ENCODE results near the gene KCNJ4. TPM values are rescaled to one million over a fixed set of nuclear protein-coding genes. Genes with fewer than 3 reads are reported as not detected.
"Not testable (repeated sequence)": the region's sequence is repeated elsewhere in the genome, so short reads cannot be mapped to it uniquely, and the experiment has no call there.

KCNJ4 gene
- total RNA-seq, 4 donors from 2014 or later, result not detected

DNA sequence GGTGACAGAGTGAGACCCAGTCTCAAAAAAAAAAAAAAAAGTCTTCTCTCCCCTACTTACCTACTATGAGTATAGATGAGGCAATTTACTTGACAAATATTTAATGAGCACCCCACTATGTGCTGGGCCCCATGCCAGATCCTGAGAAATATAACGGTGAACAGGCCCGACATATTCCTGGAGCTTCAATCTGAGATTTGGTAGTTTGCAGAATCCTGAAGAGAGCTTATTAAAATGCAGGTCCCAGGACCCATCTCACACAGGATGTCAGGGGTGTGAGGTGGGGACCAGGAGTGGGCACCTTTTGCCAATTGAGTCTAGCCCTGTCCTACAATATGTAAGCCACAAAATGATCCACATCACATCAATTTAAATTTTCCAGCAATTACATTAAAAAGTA is 44.0 kb downstream of the KCNJ4 start:
- DNase-seq, result no peak
- TF ChIP-seq POLR2A (IDR thresholded peaks at IDR 0.05), result no peak
- TF ChIP-seq, protein P1, sequence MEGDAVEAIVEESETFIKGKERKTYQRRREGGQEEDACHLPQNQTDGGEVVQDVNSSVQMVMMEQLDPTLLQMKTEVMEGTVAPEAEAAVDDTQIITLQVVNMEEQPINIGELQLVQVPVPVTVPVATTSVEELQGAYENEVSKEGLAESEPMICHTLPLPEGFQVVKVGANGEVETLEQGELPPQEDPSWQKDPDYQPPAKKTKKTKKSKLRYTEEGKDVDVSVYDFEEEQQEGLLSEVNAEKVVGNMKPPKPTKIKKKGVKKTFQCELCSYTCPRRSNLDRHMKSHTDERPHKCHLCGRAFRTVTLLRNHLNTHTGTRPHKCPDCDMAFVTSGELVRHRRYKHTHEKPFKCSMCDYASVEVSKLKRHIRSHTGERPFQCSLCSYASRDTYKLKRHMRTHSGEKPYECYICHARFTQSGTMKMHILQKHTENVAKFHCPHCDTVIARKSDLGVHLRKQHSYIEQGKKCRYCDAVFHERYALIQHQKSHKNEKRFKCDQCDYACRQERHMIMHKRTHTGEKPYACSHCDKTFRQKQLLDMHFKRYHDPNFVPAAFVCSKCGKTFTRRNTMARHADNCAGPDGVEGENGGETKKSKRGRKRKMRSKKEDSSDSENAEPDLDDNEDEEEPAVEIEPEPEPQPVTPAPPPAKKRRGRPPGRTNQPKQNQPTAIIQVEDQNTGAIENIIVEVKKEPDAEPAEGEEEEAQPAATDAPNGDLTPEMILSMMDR (IDR thresholded peaks at IDR 0.05), result no peak
- H3K27ac ChIP-seq, result no peak overlapping the region

DNA sequence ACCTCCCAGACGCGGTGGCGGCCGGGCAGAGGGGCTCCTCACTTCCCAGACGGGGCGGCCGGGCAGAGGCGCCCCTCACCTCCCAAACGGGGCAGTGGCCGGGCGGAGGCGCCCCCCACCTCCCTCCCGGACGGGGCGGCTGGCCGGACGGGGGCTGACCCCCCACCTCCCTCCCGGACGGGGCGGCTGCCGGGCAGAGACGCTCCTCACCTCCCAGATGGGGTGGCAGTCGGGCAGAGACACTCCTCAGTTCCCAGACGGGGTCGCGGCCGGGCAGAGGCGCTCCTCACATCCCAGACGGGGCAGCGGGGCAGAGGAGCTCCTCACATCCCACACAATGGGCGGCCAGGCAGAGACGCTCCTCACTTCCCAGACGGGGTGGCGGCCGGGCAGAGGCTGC is 45.1 kb downstream of the KCNJ4 start:
- not testable (repeated sequence) for H3K36me3 ChIP-seq, H3K27me3 ChIP-seq, H3K9me3 ChIP-seq, H3K4me3 ChIP-seq, H3K27ac ChIP-seq
- peaks cover 0 to 14% (median 5%) of the 10 kb centered on the region in 4 donors for H3K4me1 ChIP-seq
- peak in 1 of 3 donors; percentile 14 for DNase-seq

More for the DNA sequence above, 44.0 kb downstream of the KCNJ4 start:
- no peaks in the 10 kb centered on the region for H3K36me3 ChIP-seq
- no peaks in the 10 kb centered on the region for H3K27me3 ChIP-seq
- H3K4me1 ChIP-seq, result peaks cover 0 to 14% (median 5%) of the 10 kb centered on the region in 4 donors
- no peaks in the 10 kb centered on the region for H3K9me3 ChIP-seq
- no peak overlapping the region for H3K4me3 ChIP-seq

DNA sequence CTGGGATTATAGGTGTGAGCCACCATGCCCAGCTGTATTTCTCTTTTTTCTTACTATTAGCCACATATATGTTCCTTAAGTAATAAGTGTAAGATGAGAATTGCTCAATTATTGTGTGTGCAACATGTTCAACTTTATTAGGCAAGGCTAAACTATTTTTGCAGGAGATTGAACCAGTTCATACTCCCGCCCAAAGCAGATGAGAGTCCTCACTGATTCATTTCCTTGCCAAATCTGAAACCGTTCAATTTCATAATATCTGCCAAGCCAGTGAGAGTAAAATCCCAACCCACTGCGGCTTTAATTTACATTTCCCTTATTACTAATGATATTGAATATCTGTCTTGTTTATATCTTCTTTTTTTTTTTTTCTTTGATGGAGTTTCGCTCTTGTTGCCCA is 48.4 kb downstream of the KCNJ4 start:
- H3K9me3 ChIP-seq, result no peaks in the 10 kb centered on the region
- no peak overlapping the region for H3K4me3 ChIP-seq
- H3K36me3 ChIP-seq, result no peaks in the 10 kb centered on the region
- no peak overlapping the region for H3K27ac ChIP-seq
- DNase-seq, result no peak
- H3K4me1 ChIP-seq, result no peaks in the 10 kb centered on the region
- TF ChIP-seq POLR2A (IDR thresholded peaks at IDR 0.05), result no peak
- TF ChIP-seq, protein P1 (IDR thresholded peaks at IDR 0.05), result no peak
- H3K27me3 ChIP-seq, result no peaks in the 10 kb centered on the region

DNA sequence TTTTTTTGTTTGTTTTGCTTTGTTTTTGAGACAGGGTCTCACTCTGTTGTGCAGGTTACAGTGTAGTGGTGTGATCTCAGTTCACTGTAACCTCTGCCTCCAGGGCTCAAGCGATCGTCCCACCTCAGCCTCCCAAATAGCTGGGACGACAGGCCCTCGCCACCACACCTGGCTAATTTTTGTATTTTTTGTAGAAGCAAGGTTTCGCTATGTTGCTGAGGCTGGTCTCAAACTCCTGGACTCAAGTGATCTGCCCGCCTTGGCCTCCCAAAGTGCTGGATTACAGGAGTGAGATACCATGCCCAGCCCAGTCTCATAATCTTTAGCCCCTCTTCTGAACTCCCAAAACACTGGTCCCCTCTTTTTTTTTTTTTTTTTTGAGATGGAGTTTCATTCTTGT is 50.6 kb downstream of the KCNJ4 start:
- H3K9me3 ChIP-seq, result no peaks in the 10 kb centered on the region
- no peak overlapping the region for H3K27ac ChIP-seq
- H3K36me3 ChIP-seq, result no peaks in the 10 kb centered on the region
- TF ChIP-seq, protein P1 (IDR thresholded peaks at IDR 0.05), result no peak
- no peak for TF ChIP-seq POLR2A (IDR thresholded peaks at IDR 0.05)
- DNase-seq, result no peak
- no peaks in the 10 kb centered on the region for H3K27me3 ChIP-seq
- H3K4me3 ChIP-seq, result no peak overlapping the region
- H3K4me1 ChIP-seq, result no peaks in the 10 kb centered on the region

DNA sequence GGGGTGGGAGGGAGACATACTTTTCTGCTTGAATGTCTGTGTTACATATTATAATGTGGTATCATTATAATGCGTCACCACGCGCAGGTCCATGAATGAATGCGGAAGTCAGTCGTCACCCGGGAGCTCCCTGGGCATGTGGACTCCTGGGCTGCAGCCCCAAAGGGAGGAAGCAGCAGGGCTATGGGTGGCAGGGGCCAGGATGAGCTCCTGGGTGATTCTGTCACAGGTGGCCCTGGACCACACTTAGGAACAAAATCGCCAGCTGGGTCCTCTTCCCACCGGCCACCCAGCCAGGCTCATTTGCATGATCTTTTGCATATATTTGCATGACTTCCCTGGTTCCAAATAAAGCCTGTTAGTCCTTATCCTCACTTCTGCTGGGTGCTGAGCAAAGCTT is 51.2 kb downstream of the KCNJ4 start:
- Histone ChIP-seq H3K36me3 (no peaks in the 10 kb centered on the region), H3K4me3 (no peak overlapping the region), H3K4me1 (no peaks in the 10 kb centered on the region), H3K9me3 (no peaks in the 10 kb centered on the region), H3K27me3 (no peaks in the 10 kb centered on the region), H3K27ac (no peak overlapping the region)
- TF ChIP-seq, protein P1 (IDR thresholded peaks at IDR 0.05), result no peak
- no peak for TF ChIP-seq POLR2A (IDR thresholded peaks at IDR 0.05)
- DNase-seq, result no peak

DNA sequence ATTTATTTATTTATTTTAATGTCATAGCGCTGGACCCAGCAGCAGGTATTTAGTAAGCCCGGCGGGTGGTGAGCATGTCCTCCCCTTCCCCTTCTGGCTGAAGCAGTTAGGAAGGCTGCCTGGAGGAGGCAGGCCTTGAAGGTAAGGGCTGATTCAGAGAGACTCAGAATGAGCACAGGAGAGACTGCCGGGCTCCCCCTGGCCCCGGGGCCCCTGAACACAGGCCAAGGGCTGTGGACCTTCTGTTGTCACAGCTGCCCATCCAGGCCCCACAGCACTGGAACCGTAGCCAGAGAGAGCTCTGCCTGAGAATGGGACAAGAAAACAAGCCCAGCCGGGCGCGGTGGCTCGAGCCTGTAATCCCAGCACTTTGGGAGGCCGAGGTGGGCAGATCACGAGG is 52.8 kb downstream of the KCNJ4 start:
- H3K4me1 ChIP-seq, result peaks cover 0 to 3% (median under 1%) of the 10 kb centered on the region in 4 donors
- no peak overlapping the region for H3K27ac ChIP-seq

More for the DNA sequence above, 52.8 kb downstream of the KCNJ4 start:
- Histone ChIP-seq H3K9me3 (no peaks in the 10 kb centered on the region), H3K36me3 (no peaks in the 10 kb centered on the region), H3K4me3 (no peak overlapping the region), H3K27me3 (no peaks in the 10 kb centered on the region)
- TF ChIP-seq, protein P1 (IDR thresholded peaks at IDR 0.05), result no peak
- TF ChIP-seq POLR2A (IDR thresholded peaks at IDR 0.05), result no peak
- DNase-seq, result no peak

All from Peyer's patch (tissue), 4 donors.